Uterus (tissue), 2 donors: ENCODE measurements around the gene SYNGAP1.

Experiments
- CTCF ChIP-seq, 4 experiments: fragments of 200-600 bp in 2 of 4; fragments of 450-650 bp in 2 of 4; sonication (generic) in 2 of 4; IDR thresholded peaks; one replicate each; pipeline ENCODE4 v1.5.1; 2016 to 2019; ENCODE audit warnings: antibody characterized with exemption in 4 of 4, mild to moderate bottlenecking in 2 of 4, moderate library complexity in 1 of 4
- POLR2A ChIP-seq, 2 donors: fragments of 450-650 bp; IDR thresholded peaks; one replicate each; pipeline ENCODE4 v1.6.1; 2016; ENCODE audit warnings: antibody characterized with exemption in 2 of 2, mild to moderate bottlenecking in 1 of 2, moderate library complexity in 1 of 2

GRCh38 chr6:33497157-33497556 lies 77.3 kb downstream of the SYNGAP1 start:
- TF ChIP-seq CTCF (IDR thresholded peaks at IDR 0.05) (no peak), POLR2A (IDR thresholded peaks at IDR 0.05) (no peak)
